ENCODE data around the gene OLFML2A. TPM values are rescaled to one million over a fixed set of nuclear protein-coding genes. Genes with fewer than 3 reads are reported as not detected.
"Not testable (repeated sequence)": the region's sequence is repeated elsewhere in the genome, so short reads cannot be mapped to it uniquely, and the experiment has no call there.

OLFML2A gene
- total and polyA plus RNA-seq, 2 donors from 2014 or later = 5.1 to 12.2 TPM

- intact Hi-C loops (cut with DNase I) = no loop called here
These were observed 41.8 kb upstream of the OLFML2A start for GRCh38 chr9:124735121-124735520.

GRCh38 chr9:124738075-124738474 lies 38.9 kb upstream of the OLFML2A start:
- H3K27ac ChIP-seq (ENCODE audit: low read depth in 2 of 2, low read length in 2 of 2); DNase-seq; H3K27me3 ChIP-seq (ENCODE audit: control insufficient read depth, insufficient read depth, low read length); FAIRE-seq; H3K36me3 ChIP-seq (ENCODE audit: control insufficient read depth in 2 of 3, insufficient read depth in 3 of 3, low read length in 3 of 3); H3K9ac ChIP-seq (ENCODE audit: low read length in 3 of 3); H3K4me1 ChIP-seq (ENCODE audit: control insufficient read depth in 2 of 3, insufficient read depth in 2 of 3, low read depth in 1 of 3, low read length in 3 of 3); intact Hi-C loops (cut with DNase I); H3K9me3 ChIP-seq (ENCODE audit: control insufficient read depth in 2 of 3, insufficient read depth in 1 of 3, low read length in 3 of 3); H3K4me3 ChIP-seq (ENCODE audit: low read length in 3 of 3): not testable (repeated sequence)

More at GRCh38 chr9:124735121-124735520, 41.8 kb upstream of the OLFML2A start:
- Histone ChIP-seq H3K9me3 (ENCODE audit: control insufficient read depth in 2 of 3, insufficient read depth in 1 of 3, low read length in 3 of 3) (no peaks in the 10 kb centered on the region), H3K27ac (ENCODE audit: low read depth in 2 of 2, low read length in 2 of 2) (peak overlapping the region in 1 of 2 donors; percentile 27), H3K9ac (ENCODE audit: low read length in 3 of 3) (no peak overlapping the region), H3K4me3 (ENCODE audit: low read length in 3 of 3) (no peak overlapping the region), H3K4me1 (ENCODE audit: control insufficient read depth in 2 of 3, insufficient read depth in 2 of 3, low read depth in 1 of 3, low read length in 3 of 3) (peaks cover 0 to 6% (median 0%) of the 10 kb centered on the region in 3 donors), H3K27me3 (ENCODE audit: control insufficient read depth, insufficient read depth, low read length) (no peaks in the 10 kb centered on the region), H3K36me3 (ENCODE audit: control insufficient read depth in 2 of 3, insufficient read depth in 3 of 3, low read length in 3 of 3) (no peaks in the 10 kb centered on the region)
- TF ChIP-seq CTCF (IDR thresholded peaks at IDR 0.05; ENCODE audit: borderline replicate concordance, extremely low read depth, insufficient read depth) = no peak
- FAIRE-seq = no peak
- DNase-seq = no peak

- FAIRE-seq = no peak
- H3K4me1 ChIP-seq (ENCODE audit: control insufficient read depth in 2 of 3, insufficient read depth in 2 of 3, low read depth in 1 of 3, low read length in 3 of 3) = no peaks in the 10 kb centered on the region
These were observed 37.6 kb upstream of the OLFML2A start for GRCh38 chr9:124739360-124739759.

GRCh38 chr9:124741149-124741548 lies 35.8 kb upstream of the OLFML2A start:
- no peaks in the 10 kb centered on the region for H3K4me1 ChIP-seq (ENCODE audit: control insufficient read depth in 2 of 3, insufficient read depth in 2 of 3, low read depth in 1 of 3, low read length in 3 of 3)
- no peaks in the 10 kb centered on the region for H3K27me3 ChIP-seq (ENCODE audit: control insufficient read depth, insufficient read depth, low read length)
- no peak overlapping the region for H3K4me3 ChIP-seq (ENCODE audit: low read length in 3 of 3)
- H3K9ac ChIP-seq (ENCODE audit: low read length in 3 of 3) = no peak overlapping the region
- H3K9me3 ChIP-seq (ENCODE audit: control insufficient read depth in 2 of 3, insufficient read depth in 1 of 3, low read length in 3 of 3) = no peaks in the 10 kb centered on the region
- DNase-seq (no peak), FAIRE-seq (no peak)
- TF ChIP-seq CTCF (IDR thresholded peaks at IDR 0.05; ENCODE audit: borderline replicate concordance, extremely low read depth, insufficient read depth) = no peak
- no peaks in the 10 kb centered on the region for H3K36me3 ChIP-seq (ENCODE audit: control insufficient read depth in 2 of 3, insufficient read depth in 3 of 3, low read length in 3 of 3)
- intact Hi-C loops (cut with DNase I) = no loop called here
- no peak overlapping the region for H3K27ac ChIP-seq (ENCODE audit: low read depth in 2 of 2, low read length in 2 of 2)

More at GRCh38 chr9:124739360-124739759, 37.6 kb upstream of the OLFML2A start:
- DNase-seq = no peak
- intact Hi-C loops (cut with DNase I) = no loop called here
- Histone ChIP-seq H3K4me3 (ENCODE audit: low read length in 3 of 3) (no peak overlapping the region), H3K36me3 (ENCODE audit: control insufficient read depth in 2 of 3, insufficient read depth in 3 of 3, low read length in 3 of 3) (no peaks in the 10 kb centered on the region), H3K9ac (ENCODE audit: low read length in 3 of 3) (no peak overlapping the region), H3K27me3 (ENCODE audit: control insufficient read depth, insufficient read depth, low read length) (no peaks in the 10 kb centered on the region), H3K27ac (ENCODE audit: low read depth in 2 of 2, low read length in 2 of 2) (no peak overlapping the region), H3K9me3 (ENCODE audit: control insufficient read depth in 2 of 3, insufficient read depth in 1 of 3, low read length in 3 of 3) (no peaks in the 10 kb centered on the region)
- TF ChIP-seq CTCF (IDR thresholded peaks at IDR 0.05; ENCODE audit: borderline replicate concordance, extremely low read depth, insufficient read depth) = no peak

Measured in kidney (tissue), 14 donors.